HL-60/S4 (cell line): ENCODE measurements around the gene ANTXRL.
"Not testable (repeated sequence)": the region's sequence is repeated elsewhere in the genome, so short reads cannot be mapped to it uniquely, and the experiment has no call there.

Experiments
- in situ Hi-C: fragments of 300-500 bp; cut with MboI; formaldehyde crosslinking; loops from 2 replicates; pipeline ENCODE4 v1.14.3; 2022; ENCODE audit warnings: low sequenced_read_pairs

The ANTXRL gene

GRCh38 chr10:46270963-46271530 lies 15.8 kb upstream of the ANTXRL start:
- in situ Hi-C loops: not testable (repeated sequence)

GRCh38 chr10:46271795-46272499 lies 14.8 kb upstream of the ANTXRL start:
- in situ Hi-C loops: not testable (repeated sequence)

DNA sequence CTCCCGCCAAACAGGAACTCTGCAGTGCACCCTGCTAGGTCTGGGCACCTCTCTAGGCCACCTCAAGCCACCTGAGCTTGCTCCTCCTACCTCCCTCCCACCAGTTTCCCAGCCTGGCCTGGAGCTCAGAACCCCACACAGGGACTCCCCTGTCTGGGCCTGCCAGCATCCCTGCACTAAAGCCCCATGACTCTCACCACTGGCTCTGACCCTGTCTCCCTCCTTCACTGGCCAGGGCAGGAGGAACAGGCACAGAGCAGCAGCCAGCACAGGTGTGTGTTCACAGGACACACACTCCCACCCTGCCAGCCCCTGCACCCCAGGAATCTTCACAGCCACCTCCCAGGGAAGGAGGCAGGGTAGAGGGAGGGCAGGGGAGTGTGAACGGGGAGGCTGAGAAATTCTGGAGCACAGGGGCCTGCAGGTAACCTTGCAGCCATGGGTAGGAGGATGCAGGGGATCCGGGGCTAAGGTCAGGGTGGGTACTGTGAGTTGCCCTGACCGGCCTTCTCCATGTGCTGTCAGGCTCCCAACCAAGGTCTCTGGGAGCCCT lies 13.9 kb upstream of the ANTXRL start:
- in situ Hi-C loops: no loop called here

- in situ Hi-C loops: no loop called here
Observed at GRCh38 chr10:46273506-46274477, 13.0 kb upstream of the ANTXRL start.

- in situ Hi-C loops: no loop called here
Observed at GRCh38 chr10:46277840-46278239, 9.0 kb upstream of the ANTXRL start.

- in situ Hi-C loops: loop anchor here (5.0 kb wide), 1 partner anchor 1100 kb away; the partner anchor contains the start of gene ZNF488
Observed at GRCh38 chr10:46282421-46282831, 4.4 kb upstream of the ANTXRL start.

DNA sequence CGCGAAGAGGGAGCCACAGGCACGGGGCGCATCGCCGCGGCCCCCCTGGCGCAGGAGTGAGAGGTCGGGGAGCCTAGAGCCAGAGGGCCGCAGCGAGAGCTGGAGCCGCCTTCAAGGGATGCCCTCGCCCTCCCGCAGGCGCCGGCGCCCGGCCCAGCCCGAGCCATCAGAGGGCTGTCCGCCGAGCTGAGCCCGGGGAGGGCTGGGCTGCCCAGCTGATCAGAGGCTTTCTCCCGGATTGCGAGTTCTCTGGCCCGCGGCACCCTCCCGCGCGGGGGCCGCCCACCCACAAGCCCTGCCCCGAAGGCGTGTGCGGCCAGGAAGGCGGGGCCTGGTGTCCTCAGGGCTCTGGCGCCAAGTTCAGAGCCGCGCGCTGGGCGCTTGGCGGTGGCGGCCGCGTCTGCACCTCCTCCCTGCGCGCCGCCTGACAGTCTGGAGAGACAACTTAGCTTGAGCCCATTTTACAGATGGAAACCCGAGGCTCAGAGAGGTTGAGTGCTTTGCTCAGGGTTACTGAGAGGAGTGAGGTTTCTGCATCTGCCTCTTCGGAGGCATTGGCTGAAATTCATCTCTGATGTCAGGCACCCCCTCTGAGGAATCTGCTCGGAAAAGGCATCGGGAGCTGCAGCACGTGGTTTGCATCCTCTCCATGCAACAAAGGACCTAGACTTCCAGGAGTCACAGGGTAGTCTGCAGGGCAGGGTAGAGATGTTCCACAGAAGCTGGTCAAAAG lies 3.8 kb upstream of the ANTXRL start:
- in situ Hi-C loops: loop anchor here (5.0 kb wide), 1 partner anchor 1099 kb away; the partner anchor contains the start of gene ZNF488

- in situ Hi-C loops: loop anchor here (5.0 kb wide), 1 partner anchor 1099 kb away; the partner anchor contains the start of gene ZNF488
Observed at GRCh38 chr10:46283580-46284285, 3.1 kb upstream of the ANTXRL start.

DNA sequence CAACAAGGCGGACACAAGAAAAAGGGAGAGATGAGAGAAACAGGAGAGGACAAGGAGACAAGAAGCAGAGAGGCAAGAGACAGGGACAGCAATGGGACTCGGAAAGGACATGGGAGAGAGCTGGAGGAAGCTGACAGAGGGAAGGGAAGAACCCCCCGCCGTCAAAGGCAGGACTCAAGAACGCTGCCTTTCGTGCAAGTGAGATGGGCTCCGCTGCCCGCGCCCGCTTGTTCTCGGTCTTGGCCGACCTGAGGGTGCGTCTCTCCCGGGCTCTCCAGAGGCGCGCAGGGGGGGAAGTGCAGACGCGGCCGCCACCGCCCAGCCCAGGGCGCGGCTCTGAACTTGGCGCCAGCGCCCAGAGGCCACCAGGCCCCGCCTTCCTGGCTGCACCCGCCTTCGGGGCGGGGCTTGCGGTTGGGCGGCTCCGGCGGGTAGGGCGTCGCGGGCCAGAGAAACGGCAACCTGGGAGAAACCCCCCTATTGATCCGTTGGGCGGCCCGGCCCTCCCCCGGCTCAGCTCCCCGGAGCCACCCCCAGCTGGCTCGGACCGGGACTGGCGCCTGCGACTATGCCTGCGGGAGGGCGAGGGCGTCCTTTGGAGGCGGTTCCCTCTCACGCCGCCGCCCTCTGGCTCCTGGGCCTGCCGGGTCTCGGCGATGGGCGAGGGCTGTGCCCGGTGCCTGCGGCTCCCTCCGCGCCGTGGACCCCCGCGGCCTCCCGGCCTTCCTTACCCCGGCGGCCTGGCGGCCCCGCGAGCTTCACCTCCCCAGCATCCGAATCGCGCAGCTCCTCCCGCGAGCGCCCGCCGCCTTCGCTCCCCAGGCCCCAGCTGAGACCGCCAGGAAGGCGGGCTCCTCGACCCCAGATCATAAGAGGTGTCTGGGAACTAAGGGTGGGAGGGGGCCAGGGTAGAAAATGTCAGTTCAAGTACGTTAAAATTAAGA lies 2.2 kb upstream of the ANTXRL start:
- in situ Hi-C loops: loop anchor here (5.0 kb wide), 1 partner anchor 1098 kb away; the partner anchor contains the start of gene ZNF488

DNA sequence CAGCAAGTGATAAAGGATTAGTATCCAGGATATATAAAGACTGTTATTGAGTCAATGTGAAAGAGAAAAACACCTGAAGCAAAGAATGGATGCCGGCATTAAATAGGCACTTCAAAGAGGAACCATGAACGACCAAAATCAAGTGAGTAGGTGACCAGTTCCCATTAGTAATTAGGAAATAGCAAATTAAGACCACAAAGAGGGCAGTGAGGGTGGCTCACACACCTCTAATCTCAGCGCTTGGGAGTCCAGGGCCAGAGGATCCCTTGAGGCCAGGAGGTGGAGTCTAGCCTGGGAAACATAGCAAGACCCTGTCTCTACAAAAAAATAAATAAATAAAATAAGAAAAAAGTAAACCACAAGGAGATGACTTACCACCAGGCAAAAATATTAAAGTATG lies 1.5 kb upstream of the ANTXRL start:
- in situ Hi-C loops: no loop called here

DNA sequence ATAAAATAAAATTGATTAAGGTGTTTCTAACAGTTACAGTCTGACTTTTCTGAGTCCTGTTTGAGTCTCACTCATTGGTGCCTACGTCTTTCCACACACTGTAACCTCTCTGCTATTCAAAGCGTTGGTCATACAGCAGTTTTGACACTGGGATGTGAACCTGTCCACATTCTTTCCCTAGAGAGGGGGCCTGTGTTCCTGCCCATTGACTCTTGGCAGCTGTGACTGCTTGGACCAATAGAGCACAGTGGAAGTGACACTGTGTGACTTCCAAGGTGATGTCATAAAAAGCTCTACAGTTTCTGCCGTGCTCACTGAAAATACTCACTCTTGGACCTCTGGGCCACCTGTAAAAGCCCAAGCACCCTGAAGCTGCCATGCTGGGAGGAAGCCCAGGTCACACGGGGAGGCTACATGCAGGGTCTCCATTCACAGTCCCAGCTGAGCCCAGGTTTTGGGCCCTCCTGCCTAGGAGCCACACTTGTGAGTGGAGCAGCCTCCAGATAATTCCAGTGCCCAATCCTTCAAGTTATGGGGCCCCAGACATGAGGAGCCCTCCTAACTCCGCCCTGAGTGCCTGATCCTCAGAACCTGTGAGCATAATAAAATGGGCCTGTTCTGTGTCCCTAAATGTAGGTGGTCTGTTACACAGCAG lies 704 bp upstream of the ANTXRL start:
- in situ Hi-C loops: no loop called here

DNA sequence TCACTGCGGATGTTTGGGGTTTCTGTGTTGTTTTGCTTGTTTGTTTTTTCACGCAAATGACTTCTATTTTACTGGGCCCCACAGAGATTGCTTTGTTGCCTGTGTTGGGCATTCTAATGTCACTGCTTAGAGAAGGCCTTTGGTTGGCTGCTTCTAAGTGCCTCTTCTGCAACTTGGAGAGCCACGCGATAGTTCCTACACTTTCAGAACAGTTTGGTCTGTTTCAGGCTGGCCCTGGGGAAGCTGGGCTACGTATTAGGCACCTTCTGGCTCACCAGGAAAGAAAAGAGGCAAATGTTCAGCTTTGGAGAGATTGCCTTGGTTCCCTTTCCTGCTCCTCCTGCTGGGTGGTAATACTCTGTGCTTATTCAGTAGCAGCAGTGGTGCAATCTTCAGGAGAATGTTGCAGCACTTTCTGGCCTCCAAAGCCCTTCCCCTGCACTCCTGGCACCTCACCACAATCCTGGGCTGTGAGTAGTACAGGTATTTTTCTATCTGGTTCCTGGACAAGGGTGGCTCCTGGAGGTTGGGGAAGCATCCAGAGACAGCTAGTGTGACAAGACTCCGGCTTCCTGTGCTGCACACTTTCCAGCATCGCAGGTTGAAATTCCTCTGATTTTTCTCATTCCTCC lies 1.2 kb downstream of the ANTXRL start:
- in situ Hi-C loops: no loop called here

- in situ Hi-C loops: no loop called here
Observed at GRCh38 chr10:46288601-46289206, 1.9 kb downstream of the ANTXRL start.

- in situ Hi-C loops: no loop called here
Observed at GRCh38 chr10:46289209-46289810, 2.5 kb downstream of the ANTXRL start.

- in situ Hi-C loops: no loop called here
Observed at GRCh38 chr10:46290101-46290886, 3.5 kb downstream of the ANTXRL start.
